Nephron (organoid): Measurements from ENCODE around the gene MRNIP.
"Not testable (repeated sequence)": the region's sequence is repeated elsewhere in the genome, so short reads cannot be mapped to it uniquely, and the experiment has no call there.

ENCODE experiments used
- H3K27ac Mint-ChIP-seq, 3 experiments: 2 replicates each; pipeline ENCODE4 v1.8.0; 2020; ENCODE audit warnings: mixed read lengths in 3 of 3, mild to moderate bottlenecking in 2 of 3, moderate library complexity in 1 of 3
- H3K27me3 Mint-ChIP-seq: 2 replicates; pipeline ENCODE4 v1.8.0; 2021; ENCODE audit warnings: low read depth, mild to moderate bottlenecking, moderate library complexity, mixed read lengths
- H3K36me3 Mint-ChIP-seq: 2 replicates; pipeline ENCODE4 v1.8.0; 2020; ENCODE audit warnings: low read depth, mixed read lengths
- H3K4me1 Mint-ChIP-seq: 2 replicates; pipeline ENCODE4 v1.8.0; 2020; ENCODE audit warnings: mixed read lengths
- H3K4me3 Mint-ChIP-seq, 3 experiments: 2 replicates each; pipeline ENCODE4 v1.8.0; 2020; ENCODE audit warnings: mild to moderate bottlenecking in 3 of 3, mixed read lengths in 3 of 3, moderate library complexity in 2 of 3
- H3K9me3 Mint-ChIP-seq: 2 replicates; pipeline ENCODE4 v1.8.0; 2020; ENCODE audit warnings: mixed read lengths
- CTCF ChIP-seq, 3 experiments: fragments of 200-600 bp; sonication (generic); IDR thresholded peaks; one replicate each; pipeline ENCODE4 v1.5.0; 2021; ENCODE audit warnings: antibody characterized with exemption in 3 of 3; ENCODE audit not compliant: unreplicated experiment in 3 of 3

Gene MRNIP

GRCh38 chr5:179794171-179794570 lies 64.4 kb downstream of the MRNIP start:
- TF ChIP-seq CTCF (IDR thresholded peaks at IDR 0.05; ENCODE audit: unreplicated experiment in 3 of 3): no peak
- peak overlapping the region; percentile 69 to 76 (median 71) for H3K4me3 Mint-ChIP-seq

GRCh38 chr5:179793468-179794139 lies 65.0 kb downstream of the MRNIP start, which contains the start of gene LTC4S:
TSS of gene LTC4S (plus strand) at chr5:179793986. CDS start at chr5:179794081, 95 bp downstream.
- Mint-ChIP-seq H3K4me3 (peak within 1 kb of the TSS; percentile 69 to 76 (median 71)), H3K27me3 (peaks cover 10% of the 10 kb centered on the region), H3K4me1 (peaks cover 8% of the 10 kb centered on the region), H3K27ac (peak within 1 kb of the TSS in 1 of 3 experiments; percentile 35), H3K36me3 (peaks cover 11% of the 10 kb centered on the region), H3K9me3 (no peaks in the 10 kb centered on the region)
- no peak for TF ChIP-seq CTCF (IDR thresholded peaks at IDR 0.05; ENCODE audit: unreplicated experiment in 3 of 3)

More at GRCh38 chr5:179794171-179794570, 64.4 kb downstream of the MRNIP start:
- Mint-ChIP-seq H3K4me1 (peaks cover 8% of the 10 kb centered on the region), H3K36me3 (peaks cover 15% of the 10 kb centered on the region), H3K9me3 (no peaks in the 10 kb centered on the region), H3K27ac (no peak overlapping the region), H3K27me3 (peaks cover 10% of the 10 kb centered on the region)

GRCh38 chr5:179792612-179793467 lies 65.8 kb downstream of the MRNIP start:
- H3K9me3 Mint-ChIP-seq: no peaks in the 10 kb centered on the region
- H3K4me1 Mint-ChIP-seq: peaks cover 8% of the 10 kb centered on the region
- TF ChIP-seq CTCF (IDR thresholded peaks at IDR 0.05; ENCODE audit: unreplicated experiment in 3 of 3): no peak
- peak overlapping the region; percentile 46 to 52 (median 46) for H3K4me3 Mint-ChIP-seq
- H3K36me3 Mint-ChIP-seq: peaks cover 11% of the 10 kb centered on the region
- H3K27ac Mint-ChIP-seq: peak overlapping the region in 1 of 3 experiments; percentile 35
- peaks cover 6% of the 10 kb centered on the region for H3K27me3 Mint-ChIP-seq

GRCh38 chr5:179791881-179792611 lies 66.6 kb downstream of the MRNIP start:
- peaks cover 7% of the 10 kb centered on the region for H3K36me3 Mint-ChIP-seq
- peaks cover 6% of the 10 kb centered on the region for H3K27me3 Mint-ChIP-seq
- H3K27ac Mint-ChIP-seq: peak overlapping the region in 1 of 3 experiments; percentile 35
- H3K4me1 Mint-ChIP-seq: peaks cover 8% of the 10 kb centered on the region
- no peak for TF ChIP-seq CTCF (IDR thresholded peaks at IDR 0.05; ENCODE audit: unreplicated experiment in 3 of 3)
- no peaks in the 10 kb centered on the region for H3K9me3 Mint-ChIP-seq
- peak overlapping the region in 2 of 3 experiments; percentile 29 to 34 for H3K4me3 Mint-ChIP-seq

- H3K4me3 Mint-ChIP-seq, H3K9me3 Mint-ChIP-seq, H3K36me3 Mint-ChIP-seq, H3K4me1 Mint-ChIP-seq, H3K27me3 Mint-ChIP-seq, H3K27ac Mint-ChIP-seq: not testable (repeated sequence)
These were observed 69.3 kb downstream of the MRNIP start for GRCh38 chr5:179789278-179789677.
